OCI-LY7 (cell line): Measurements from ENCODE around the gene AFF3. TPM values are rescaled to one million over a fixed set of nuclear protein-coding genes. Genes with fewer than 3 reads are reported as not detected.
A peak's percentile ranks its signal among the peaks of the same experiment; 100 is the strongest.

ENCODE experiments used
- BruUV-seq: library from RNA; stranded (reverse); fragments of 400-500 nt; replicated peaks from 2 replicates; lab custom pipeline; 2021; lab: Mats Ljungman, UMichigan
- CTCF ChIA-PET: fragments of 300-600 bp; sonication (Branson Sonifier 250); formaldehyde crosslinking; loops from one replicate; lab custom pipeline; 2022; ENCODE audit warnings: antibody characterized with exemption; ENCODE audit not compliant: unreplicated experiment; lab: Charles Lee
- POLR2A ChIA-PET: fragments of 300-600 bp; sonication (Branson Sonifier 250); formaldehyde crosslinking; loops from one replicate; lab custom pipeline; 2022; ENCODE audit warnings: antibody characterized with exemption; lab: Charles Lee
- DNase-seq: peaks from one replicate; pipeline ENCODE4 v3.0.0-alpha.2; 2015; ENCODE audit warnings: low spot score
- H2AFZ ChIP-seq: fragments of 200-600 bp; sonication (generic), shearing (Covaris generic); 2 replicates; pipeline ENCODE4 v1.6.1; 2014; ENCODE audit warnings: mild to moderate bottlenecking, antibody characterized with exemption, low read length, moderate library complexity
- H3K27ac ChIP-seq: fragments of 200-600 bp; sonication (generic); 2 replicates; pipeline ENCODE4 v1.5.1; 2014; ENCODE audit warnings: mixed run types, low read depth, mild to moderate bottlenecking, moderate library complexity, low read length, inconsistent platforms; ENCODE audit not compliant: poor library complexity, severe bottlenecking
- H3K36me3 ChIP-seq: fragments of 200-600 bp; sonication (generic); 2 replicates; pipeline ENCODE4 v1.6.1; 2014; ENCODE audit warnings: mild to moderate bottlenecking, antibody characterized with exemption, low read length, moderate library complexity, mixed read lengths; ENCODE audit not compliant: insufficient read depth
- H3K4me1 ChIP-seq: fragments of 200-600 bp; sonication (generic); 2 replicates; pipeline ENCODE4 v1.5.1; 2014; ENCODE audit warnings: mild to moderate bottlenecking, low read length; ENCODE audit not compliant: insufficient read depth, poor library complexity, severe bottlenecking
- H3K4me2 ChIP-seq: fragments of 200-600 bp; sonication (generic); 2 replicates; pipeline ENCODE4 v1.6.1; 2014; ENCODE audit warnings: mild to moderate bottlenecking, low read length
- H3K4me3 ChIP-seq: fragments of 200-600 bp; sonication (generic); 2 replicates; pipeline ENCODE4 v1.5.1; 2014; ENCODE audit warnings: mild to moderate bottlenecking, low read depth, low read length; ENCODE audit not compliant: poor library complexity, severe bottlenecking
- H3K79me2 ChIP-seq: fragments of 200-600 bp; sonication (generic); 2 replicates; pipeline ENCODE4 v1.6.1; 2016; ENCODE audit warnings: low read depth, mild to moderate bottlenecking, low read length, moderate library complexity, mixed read lengths; ENCODE audit not compliant: insufficient read depth
- H3K9me2 ChIP-seq: fragments of 200-600 bp; sonication (generic); 2 replicates; pipeline ENCODE4 v1.6.1; 2016; ENCODE audit warnings: mild to moderate bottlenecking, low read length, mixed read lengths; ENCODE audit not compliant: insufficient read depth
- H3K9me3 ChIP-seq: fragments of 200-600 bp; sonication (generic); 2 replicates; pipeline ENCODE4 v1.6.1; 2014; ENCODE audit warnings: mild to moderate bottlenecking, mixed run types, low read length, mixed read lengths
- H4K20me1 ChIP-seq: fragments of 200-600 bp; sonication (generic); 2 replicates; pipeline ENCODE4 v1.6.1; 2014; ENCODE audit warnings: mild to moderate bottlenecking, antibody characterized with exemption, low read length, moderate library complexity, mixed read lengths; ENCODE audit not compliant: insufficient read depth
- EZH2phosphoT487 ChIP-seq: fragments of 200-600 bp; sonication (generic); IDR thresholded peaks from 2 replicates; pipeline ENCODE4 v1.6.1; 2018; ENCODE audit warnings: low read depth, borderline replicate concordance, mild to moderate bottlenecking, mixed run types, antibody characterized with exemption, low read length, moderate library complexity, mixed read lengths
- intact Hi-C: fragments of 100-400 bp; cut with micrococcal nuclease; formaldehyde crosslinking; loops from one replicate; pipeline ENCODE4 v1.10.0; 2022; ENCODE audit not compliant: unreplicated experiment
- total RNA-seq, 2 experiments: library from RNA; depleted of rRNA in 1 of 2; stranded (reverse); fragments of >200 nt in 1 of 2; shearing (Covaris generic) in 1 of 2; gene quantifications; 2 replicates each; pipeline ENCODE4 v1.2.3, GENCODE V29; 2014 to 2022
- TF ChIP-seq, protein P1 (sequence below): fragments of 200-600 bp; sonication (generic); conservative IDR thresholded peaks from 2 replicates; pipeline ENCODE4 v1.5.1; 2014; ENCODE audit warnings: mild to moderate bottlenecking, antibody characterized with exemption, low read length, moderate library complexity, mixed read lengths

Gene AFF3
- total RNA-seq, 2 experiments from 2014 or later = 131 to 133 TPM

- H3K4me1 ChIP-seq = no peaks in the 10 kb centered on the region
- TF ChIP-seq, protein P1, sequence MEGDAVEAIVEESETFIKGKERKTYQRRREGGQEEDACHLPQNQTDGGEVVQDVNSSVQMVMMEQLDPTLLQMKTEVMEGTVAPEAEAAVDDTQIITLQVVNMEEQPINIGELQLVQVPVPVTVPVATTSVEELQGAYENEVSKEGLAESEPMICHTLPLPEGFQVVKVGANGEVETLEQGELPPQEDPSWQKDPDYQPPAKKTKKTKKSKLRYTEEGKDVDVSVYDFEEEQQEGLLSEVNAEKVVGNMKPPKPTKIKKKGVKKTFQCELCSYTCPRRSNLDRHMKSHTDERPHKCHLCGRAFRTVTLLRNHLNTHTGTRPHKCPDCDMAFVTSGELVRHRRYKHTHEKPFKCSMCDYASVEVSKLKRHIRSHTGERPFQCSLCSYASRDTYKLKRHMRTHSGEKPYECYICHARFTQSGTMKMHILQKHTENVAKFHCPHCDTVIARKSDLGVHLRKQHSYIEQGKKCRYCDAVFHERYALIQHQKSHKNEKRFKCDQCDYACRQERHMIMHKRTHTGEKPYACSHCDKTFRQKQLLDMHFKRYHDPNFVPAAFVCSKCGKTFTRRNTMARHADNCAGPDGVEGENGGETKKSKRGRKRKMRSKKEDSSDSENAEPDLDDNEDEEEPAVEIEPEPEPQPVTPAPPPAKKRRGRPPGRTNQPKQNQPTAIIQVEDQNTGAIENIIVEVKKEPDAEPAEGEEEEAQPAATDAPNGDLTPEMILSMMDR = no peak
- TF ChIP-seq EZH2phosphoT487 = no peak
- ChIA-PET CTCF (no interaction called here), POLR2A (no interaction called here)
- no peaks in the 10 kb centered on the region for H4K20me1 ChIP-seq
- H2AFZ ChIP-seq = no peak overlapping the region
- no peak overlapping the region for H3K27ac ChIP-seq
- intact Hi-C loops = loop anchor here (5.0 to 10.0 kb wide), 3 partner anchors 149 to 707 kb away; no protein-coding TSS in a partner anchor
- H3K36me3 ChIP-seq = peaks cover 82% of the 10 kb centered on the region
- H3K4me3 ChIP-seq = no peak overlapping the region
- H3K79me2 ChIP-seq = no peaks in the 10 kb centered on the region
- no peaks in the 10 kb centered on the region for H3K9me3 ChIP-seq
- no peak overlapping the region for H3K4me2 ChIP-seq
- H3K9me2 ChIP-seq = no peaks in the 10 kb centered on the region
- DNase-seq = no peak
- no TSS peak for BruUV-seq
Observed at GRCh38 chr2:99555404-99555803, 587.0 kb downstream of the AFF3 start.

DNA sequence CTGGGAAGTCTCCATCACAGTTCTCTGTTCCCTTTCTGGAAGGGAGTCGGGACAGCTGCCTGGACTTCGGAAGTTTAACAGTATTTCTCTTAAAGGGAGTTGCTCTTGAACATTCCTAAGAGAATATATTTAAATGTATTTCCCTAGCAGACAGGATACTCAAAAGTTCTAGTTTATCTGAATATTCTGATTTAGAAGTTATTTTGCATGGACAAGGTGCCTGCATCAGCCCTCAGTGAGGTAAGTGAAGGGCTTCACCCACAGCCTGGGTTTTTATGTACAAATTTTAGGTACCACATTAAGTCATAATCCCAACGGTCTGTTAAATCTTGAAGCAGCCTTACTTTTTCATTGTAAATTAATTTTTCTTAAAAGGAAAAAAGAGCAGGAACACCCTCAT, 587.5 kb downstream of the AFF3 start:
- POLR2A ChIA-PET = no interaction called here
- Histone ChIP-seq H3K36me3 (peaks cover 88% of the 10 kb centered on the region), H3K27ac (no peak overlapping the region), H3K4me1 (no peaks in the 10 kb centered on the region), H3K9me2 (no peaks in the 10 kb centered on the region), H4K20me1 (no peaks in the 10 kb centered on the region), H3K4me3 (no peak overlapping the region), H3K79me2 (no peaks in the 10 kb centered on the region), H3K4me2 (no peak overlapping the region), H2AFZ (no peak overlapping the region), H3K9me3 (no peaks in the 10 kb centered on the region)
- no TSS peak for BruUV-seq
- no peak for DNase-seq
- intact Hi-C loops = loop anchor here (5.0 to 10.0 kb wide), 3 partner anchors 150 to 707 kb away; no protein-coding TSS in a partner anchor
- CTCF ChIA-PET = no interaction called here
- no peak for TF ChIP-seq EZH2phosphoT487
- TF ChIP-seq, protein P1 = no peak

GRCh38 chr2:99554238-99554637, 588.2 kb downstream of the AFF3 start:
- no peak for DNase-seq
- Histone ChIP-seq H3K9me3 (no peaks in the 10 kb centered on the region), H3K4me3 (no peak overlapping the region), H3K79me2 (no peaks in the 10 kb centered on the region), H2AFZ (no peak overlapping the region), H3K9me2 (no peaks in the 10 kb centered on the region), H4K20me1 (no peaks in the 10 kb centered on the region), H3K36me3 (peaks cover 89% of the 10 kb centered on the region), H3K27ac (no peak overlapping the region), H3K4me2 (no peak overlapping the region), H3K4me1 (no peaks in the 10 kb centered on the region)
- TF ChIP-seq, protein P1 = 0 out of 2 replicates have a peak, but pooled peaks have one; percentile 11
- TF ChIP-seq EZH2phosphoT487 = no peak
- BruUV-seq = no TSS peak
- intact Hi-C loops = loop anchor here (10.0 kb wide), 1 partner anchor 151 kb away; no protein-coding TSS in a partner anchor
- CTCF ChIA-PET = no interaction called here
- POLR2A ChIA-PET = no interaction called here
